Activated naive CD4-positive, alpha-beta T cell treated with anti-CD3 and anti-CD28 coated beads, Interleukin-2, amount 10 ng/mL, durations not matched to agents 7 days and 5 days (primary cell): ENCODE measurements around the gene RCCD1.
A peak's percentile ranks its signal among the peaks of the same experiment; 100 is the strongest.
"Not testable (repeated sequence)": the region's sequence is repeated elsewhere in the genome, so short reads cannot be mapped to it uniquely, and the experiment has no call there.

Experiments
- CTCF ChIA-PET: fragments of 350-600 bp; sonication (Branson Sonifier 250); formaldehyde crosslinking; loops from one replicate; lab custom pipeline; 2021; ENCODE audit warnings: antibody characterized with exemption; lab: Charles Lee
- DNase-seq: peaks from one replicate; pipeline ENCODE4 v3.0.0-alpha.2; 2020
- H3K27ac Mint-ChIP-seq: one replicate; pipeline ENCODE4 v1.8.0; 2021; ENCODE audit warnings: mild to moderate bottlenecking, moderate library complexity, mixed read lengths
- H3K27me3 Mint-ChIP-seq: one replicate; pipeline ENCODE4 v1.8.0; 2021; ENCODE audit warnings: mild to moderate bottlenecking, mixed read lengths
- H3K36me3 Mint-ChIP-seq: one replicate; pipeline ENCODE4 v1.8.0; 2021; ENCODE audit warnings: mixed read lengths
- H3K4me1 Mint-ChIP-seq: one replicate; pipeline ENCODE4 v1.8.0; 2021; ENCODE audit warnings: mixed read lengths
- H3K4me3 Mint-ChIP-seq: one replicate; pipeline ENCODE4 v1.8.0; 2021; ENCODE audit warnings: mild to moderate bottlenecking, moderate library complexity, mixed read lengths
- H3K9me3 Mint-ChIP-seq: one replicate; pipeline ENCODE4 v1.8.0; 2021; ENCODE audit warnings: mixed read lengths

Gene RCCD1

GRCh38 chr15:90954712-90955623 lies at the start of gene RCCD1:
Gene RCCD1 (plus strand): TSS chr15:90954884. CDS start chr15:90956735, 1,851 bp downstream.
- peak; percentile 96 for DNase-seq
- Mint-ChIP-seq H3K27me3 (no peaks in the 10 kb centered on the region), H3K4me1 (peaks cover 27% of the 10 kb centered on the region), H3K36me3 (peaks cover 38% of the 10 kb centered on the region), H3K4me3 (peak within 1 kb of the TSS; percentile 85), H3K27ac (peak within 1 kb of the TSS; percentile 96), H3K9me3 (no peaks in the 10 kb centered on the region)
- CTCF ChIA-PET, result interaction anchor here (0.6 to 6.9 kb wide), 10 partner anchors 11 to 1863 kb away, joined by 3 to 77 read pairs (median 7); partner anchors contain the start of genes HDDC3 and UNC45A

DNA sequence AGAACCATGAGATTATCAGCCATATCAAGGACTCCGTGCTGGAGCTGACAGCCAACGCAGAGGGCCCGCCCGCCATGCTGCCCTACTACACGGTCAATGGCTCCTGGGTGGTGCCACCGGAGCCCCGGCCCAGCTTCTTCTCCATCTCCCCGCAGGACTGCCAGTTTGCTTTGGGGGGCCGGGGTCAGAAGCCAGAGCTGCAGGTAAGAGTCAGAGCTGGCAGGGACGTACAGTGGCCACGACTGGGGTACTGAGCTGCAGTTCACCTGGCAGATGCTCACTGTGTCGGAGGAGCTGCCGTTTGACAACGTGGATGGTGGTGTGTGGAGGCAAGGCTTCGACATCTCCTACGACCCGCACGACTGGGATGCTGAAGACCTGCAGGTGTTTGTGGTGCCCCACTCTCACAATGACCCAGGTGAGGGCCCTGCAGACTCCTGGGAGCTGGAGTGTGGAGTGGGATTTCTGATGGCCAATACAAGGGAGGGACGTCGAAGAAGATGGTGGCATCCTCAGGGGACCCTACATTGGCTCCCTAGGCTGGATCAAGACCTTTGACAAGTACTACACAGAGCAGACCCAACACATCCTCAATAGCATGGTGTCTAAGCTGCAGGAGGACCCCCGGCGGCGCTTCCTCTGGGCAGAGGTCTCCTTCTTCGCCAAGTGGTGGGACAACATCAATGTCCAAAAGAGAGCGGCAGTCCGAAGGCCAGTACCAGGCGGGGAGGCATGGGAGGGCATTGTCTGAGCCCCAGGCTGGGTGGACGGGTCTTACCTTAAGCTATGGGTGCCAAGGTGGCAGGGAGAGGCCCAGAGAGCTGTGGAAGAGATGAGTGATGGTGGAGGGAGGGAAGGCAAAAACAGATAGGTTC lies 49.1 kb upstream of the RCCD1 start:
- DNase-seq, result no peak
- H3K27ac Mint-ChIP-seq, result peak overlapping the region; percentile 61
- H3K27me3 Mint-ChIP-seq, result no peaks in the 10 kb centered on the region
- H3K36me3 Mint-ChIP-seq, result peaks cover 37% of the 10 kb centered on the region
- CTCF ChIA-PET, result interaction anchor here (1.0 to 7.6 kb wide), 5 partner anchors 9 to 198 kb away, joined by 3 to 160 read pairs (median 3); partner anchors contain the start of genes HDDC3 and UNC45A
- H3K4me1 Mint-ChIP-seq, result peaks cover 32% of the 10 kb centered on the region
- no peaks in the 10 kb centered on the region for H3K9me3 Mint-ChIP-seq
- peak overlapping the region; percentile 27 for H3K4me3 Mint-ChIP-seq

DNA sequence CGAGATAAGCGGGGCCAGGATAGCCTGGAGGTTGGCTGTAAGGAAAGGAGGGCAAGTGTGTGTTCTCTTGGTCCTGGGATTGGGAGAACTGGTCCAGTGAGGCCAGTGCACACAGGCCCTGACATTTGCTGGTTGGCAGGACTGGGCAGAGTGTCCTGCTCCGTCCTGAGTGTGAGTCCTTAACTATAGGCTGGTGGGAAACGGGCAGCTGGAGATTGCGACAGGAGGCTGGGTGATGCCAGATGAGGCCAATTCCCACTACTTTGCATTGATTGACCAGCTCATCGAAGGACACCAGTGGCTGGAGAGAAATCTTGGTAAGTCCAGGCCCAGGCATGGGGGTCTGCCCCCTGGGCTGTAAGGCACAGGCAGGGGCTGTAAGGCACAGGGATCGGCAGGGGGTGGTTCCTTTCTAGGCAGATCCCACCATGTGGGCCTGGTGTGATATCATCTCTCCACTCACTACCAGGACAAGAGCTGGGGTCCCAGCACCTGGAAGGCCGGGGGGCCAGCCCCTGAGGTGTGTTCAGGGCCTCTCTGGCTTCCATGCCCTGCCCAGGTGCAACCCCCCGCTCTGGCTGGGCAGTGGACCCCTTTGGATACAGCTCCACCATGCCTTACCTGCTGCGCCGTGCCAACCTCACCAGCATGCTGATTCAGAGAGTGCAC lies 48.4 kb upstream of the RCCD1 start:
- DNase-seq, result no peak
- no peaks in the 10 kb centered on the region for H3K9me3 Mint-ChIP-seq
- H3K27ac Mint-ChIP-seq, result no peak overlapping the region
- H3K4me3 Mint-ChIP-seq, result no peak overlapping the region
- peaks cover 38% of the 10 kb centered on the region for H3K36me3 Mint-ChIP-seq
- H3K4me1 Mint-ChIP-seq, result peaks cover 29% of the 10 kb centered on the region
- H3K27me3 Mint-ChIP-seq, result no peaks in the 10 kb centered on the region
- CTCF ChIA-PET, result interaction anchor here (7.6 kb wide), 1 partner anchor 26 kb away, joined by 160 read pairs; the partner anchor contains the start of genes HDDC3 and UNC45A

DNA sequence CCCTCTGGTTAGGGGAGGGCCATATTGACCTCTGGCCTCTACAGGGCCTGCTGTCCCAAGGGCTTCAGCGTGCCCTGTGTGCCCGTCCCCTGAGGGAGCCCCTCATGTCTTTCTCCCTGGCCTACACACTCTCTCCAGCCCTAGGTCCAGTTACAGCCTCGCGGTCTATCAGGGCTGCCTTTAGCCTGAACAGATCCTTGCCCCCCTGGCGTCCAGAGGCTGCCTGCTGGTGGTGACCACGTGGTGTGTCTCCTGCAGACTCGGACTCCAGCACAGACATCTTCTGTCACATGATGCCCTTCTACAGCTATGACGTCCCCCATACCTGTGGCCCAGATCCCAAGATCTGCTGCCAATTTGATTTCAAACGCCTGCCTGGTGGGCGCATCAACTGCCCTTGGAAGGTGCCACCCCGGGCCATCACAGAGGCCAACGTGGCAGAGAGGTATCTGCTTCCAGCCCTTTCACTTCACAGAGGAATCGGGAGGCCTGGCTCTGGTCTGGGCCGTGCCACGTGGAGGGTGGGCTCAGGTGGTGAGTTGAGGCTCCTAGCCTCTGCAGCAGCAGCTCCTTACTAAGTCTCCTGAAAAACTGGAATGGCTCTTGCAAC lies 47.5 kb upstream of the RCCD1 start:
- no peak for DNase-seq
- Mint-ChIP-seq H3K36me3 (peaks cover 40% of the 10 kb centered on the region), H3K9me3 (no peaks in the 10 kb centered on the region), H3K27ac (no peak overlapping the region), H3K27me3 (no peaks in the 10 kb centered on the region), H3K4me1 (peaks cover 21% of the 10 kb centered on the region), H3K4me3 (no peak overlapping the region)
- CTCF ChIA-PET, result interaction anchor here (7.6 kb wide), 1 partner anchor 25 kb away, joined by 160 read pairs; the partner anchor contains the start of genes HDDC3 and UNC45A

DNA sequence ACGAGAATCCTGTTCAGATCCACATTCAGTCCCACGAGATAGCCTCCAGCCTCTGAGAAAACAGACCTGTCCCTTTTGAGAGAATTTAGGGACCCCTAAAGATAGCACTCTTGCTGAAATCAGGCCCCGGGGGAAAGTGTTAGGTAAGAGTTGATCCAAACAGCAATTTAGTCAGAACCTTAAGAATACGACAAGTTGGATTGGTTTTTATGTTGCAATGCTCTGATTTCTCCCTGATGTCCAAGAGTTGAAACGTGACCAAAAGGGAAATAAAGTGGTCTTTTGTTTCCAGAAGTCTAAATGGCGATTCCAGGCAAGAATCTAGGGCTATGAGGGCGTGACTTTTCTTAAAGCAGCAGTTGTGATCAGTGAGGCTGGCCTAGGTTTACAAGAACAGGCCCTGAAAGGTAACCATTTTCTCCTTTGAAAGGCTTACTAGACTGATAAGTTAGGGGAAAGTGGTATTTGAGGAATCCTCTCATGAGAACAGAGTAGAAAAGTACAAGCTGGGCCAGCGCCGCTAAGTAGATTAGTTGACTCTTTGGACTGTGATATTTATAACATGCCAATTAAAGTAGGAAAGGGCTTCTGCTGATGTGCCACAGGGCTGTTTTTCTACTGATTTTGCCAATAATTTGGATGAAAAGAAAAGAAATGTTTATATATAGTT lies 46.7 kb upstream of the RCCD1 start:
- H3K36me3 Mint-ChIP-seq, result peaks cover 45% of the 10 kb centered on the region
- no peak overlapping the region for H3K4me3 Mint-ChIP-seq
- H3K27ac Mint-ChIP-seq, result no peak overlapping the region
- H3K4me1 Mint-ChIP-seq, result peaks cover 19% of the 10 kb centered on the region
- no peaks in the 10 kb centered on the region for H3K27me3 Mint-ChIP-seq
- no peak for DNase-seq
- H3K9me3 Mint-ChIP-seq, result no peaks in the 10 kb centered on the region
- CTCF ChIA-PET, result interaction anchor here (0.6 kb wide), 1 partner anchor 622 kb away, joined by 3 read pairs; no protein-coding TSS in a partner anchor

- not testable (repeated sequence) for DNase-seq, H3K4me3 Mint-ChIP-seq
- peaks cover 57% of the 10 kb centered on the region for H3K36me3 Mint-ChIP-seq
These were observed 45.2 kb upstream of the RCCD1 start for GRCh38 chr15:90909449-90909848.

GRCh38 chr15:90909976-90910375 lies 44.7 kb upstream of the RCCD1 start:
- H3K27ac Mint-ChIP-seq, result no peak overlapping the region
- peaks cover 58% of the 10 kb centered on the region for H3K36me3 Mint-ChIP-seq
- no peaks in the 10 kb centered on the region for H3K27me3 Mint-ChIP-seq
- DNase-seq, result no peak
- peaks cover 5% of the 10 kb centered on the region for H3K4me1 Mint-ChIP-seq
- CTCF ChIA-PET, result interaction anchor here (0.8 to 1.9 kb wide), 2 partner anchors 22 to 24 kb away, joined by 3 to 9 read pairs; partner anchors contain the start of gene UNC45A
- no peaks in the 10 kb centered on the region for H3K9me3 Mint-ChIP-seq
- H3K4me3 Mint-ChIP-seq, result no peak overlapping the region

More at GRCh38 chr15:90909449-90909848, 45.2 kb upstream of the RCCD1 start:
- not testable (repeated sequence) for H3K27me3 Mint-ChIP-seq, H3K9me3 Mint-ChIP-seq, H3K27ac Mint-ChIP-seq
- CTCF ChIA-PET, result interaction anchor here (1.9 kb wide), 1 partner anchor 25 kb away, joined by 9 read pairs; the partner anchor contains the start of gene UNC45A
- peaks cover 10% of the 10 kb centered on the region for H3K4me1 Mint-ChIP-seq

GRCh38 chr15:90910441-90911301 lies 44.0 kb upstream of the RCCD1 start:
- H3K27ac Mint-ChIP-seq, result no peak overlapping the region
- H3K9me3 Mint-ChIP-seq, result no peaks in the 10 kb centered on the region
- no peaks in the 10 kb centered on the region for H3K4me1 Mint-ChIP-seq
- H3K36me3 Mint-ChIP-seq, result peaks cover 58% of the 10 kb centered on the region
- no peaks in the 10 kb centered on the region for H3K27me3 Mint-ChIP-seq
- H3K4me3 Mint-ChIP-seq, result no peak overlapping the region
- no peak for DNase-seq
- CTCF ChIA-PET, result interaction anchor here (0.8 to 1.9 kb wide), 2 partner anchors 21 to 24 kb away, joined by 3 to 9 read pairs; partner anchors contain the start of gene UNC45A

- no peak for DNase-seq
- Mint-ChIP-seq H3K27me3 (no peaks in the 10 kb centered on the region), H3K27ac (no peak overlapping the region), H3K4me3 (no peak overlapping the region), H3K9me3 (no peaks in the 10 kb centered on the region), H3K36me3 (peaks cover 55% of the 10 kb centered on the region), H3K4me1 (no peaks in the 10 kb centered on the region)
- CTCF ChIA-PET, result no interaction called here
These were observed 43.4 kb upstream of the RCCD1 start for GRCh38 chr15:90911302-90911623.

DNA sequence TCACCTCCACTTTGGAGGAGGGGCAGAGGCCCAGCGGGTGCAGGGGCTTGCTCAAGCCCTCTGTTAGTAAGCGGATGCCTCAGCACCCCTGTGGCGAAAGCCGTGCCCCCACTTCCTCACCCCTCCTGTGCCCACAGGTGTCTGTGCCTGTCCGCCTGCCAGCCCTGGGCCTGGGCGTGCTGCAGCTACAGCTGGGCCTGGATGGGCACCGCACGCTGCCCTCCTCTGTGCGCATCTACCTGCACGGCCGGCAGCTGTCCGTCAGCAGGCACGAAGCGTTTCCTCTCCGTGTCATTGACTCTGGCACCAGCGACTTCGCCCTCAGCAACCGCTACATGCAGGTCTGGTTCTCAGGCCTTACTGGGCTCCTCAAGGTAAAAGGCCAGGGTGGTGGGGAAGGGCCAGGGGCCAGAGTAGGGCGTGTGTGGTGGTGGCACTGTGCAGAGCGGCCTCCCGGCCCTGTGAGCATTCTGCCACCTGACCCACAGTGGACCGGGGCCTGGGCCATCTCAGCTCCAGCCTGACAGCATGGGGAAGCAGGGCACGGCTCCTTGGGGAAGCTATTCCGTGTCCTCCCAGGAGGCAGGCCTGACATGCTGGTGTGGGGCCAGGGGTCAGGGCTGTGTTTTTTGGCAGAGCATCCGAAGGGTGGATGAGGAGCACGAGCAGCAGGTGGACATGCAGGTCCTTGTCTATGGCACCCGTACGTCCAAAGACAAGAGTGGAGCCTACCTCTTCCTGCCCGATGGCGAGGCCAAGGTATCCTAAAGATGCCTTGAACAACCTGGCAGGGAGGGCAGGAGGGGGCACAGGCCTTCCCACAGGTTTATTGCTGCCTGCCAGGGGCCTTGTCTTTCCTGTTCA lies 42.5 kb upstream of the RCCD1 start:
- CTCF ChIA-PET, result interaction anchor here (4.8 kb wide), 1 partner anchor 20 kb away, joined by 20 read pairs; the partner anchor contains the start of gene HDDC3
- Mint-ChIP-seq H3K27ac (no peak overlapping the region), H3K4me3 (no peak overlapping the region), H3K9me3 (no peaks in the 10 kb centered on the region), H3K27me3 (no peaks in the 10 kb centered on the region), H3K36me3 (peaks cover 55% of the 10 kb centered on the region), H3K4me1 (no peaks in the 10 kb centered on the region)
- no peak for DNase-seq

DNA sequence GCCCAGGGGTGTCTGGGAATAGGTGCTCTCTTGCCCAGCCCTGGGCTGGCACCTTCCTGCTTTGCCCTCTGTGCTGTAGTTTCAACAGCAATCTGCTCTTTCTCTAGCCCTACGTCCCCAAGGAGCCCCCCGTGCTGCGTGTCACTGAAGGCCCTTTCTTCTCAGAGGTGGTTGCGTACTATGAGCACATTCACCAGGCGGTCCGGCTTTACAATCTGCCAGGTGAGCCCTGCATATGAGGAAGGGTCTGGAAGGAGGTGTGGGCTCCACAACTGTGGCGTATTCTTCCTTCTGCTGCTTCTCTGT lies 42.0 kb upstream of the RCCD1 start:
- Mint-ChIP-seq H3K27ac (no peak overlapping the region), H3K9me3 (no peaks in the 10 kb centered on the region), H3K4me1 (no peaks in the 10 kb centered on the region), H3K4me3 (no peak overlapping the region), H3K27me3 (no peaks in the 10 kb centered on the region), H3K36me3 (peaks cover 58% of the 10 kb centered on the region)
- no peak for DNase-seq
- CTCF ChIA-PET, result interaction anchor here (4.8 kb wide), 1 partner anchor 20 kb away, joined by 20 read pairs; the partner anchor contains the start of gene HDDC3
